ENCODE data around the gene CSF1.

CSF1 gene

DNA sequence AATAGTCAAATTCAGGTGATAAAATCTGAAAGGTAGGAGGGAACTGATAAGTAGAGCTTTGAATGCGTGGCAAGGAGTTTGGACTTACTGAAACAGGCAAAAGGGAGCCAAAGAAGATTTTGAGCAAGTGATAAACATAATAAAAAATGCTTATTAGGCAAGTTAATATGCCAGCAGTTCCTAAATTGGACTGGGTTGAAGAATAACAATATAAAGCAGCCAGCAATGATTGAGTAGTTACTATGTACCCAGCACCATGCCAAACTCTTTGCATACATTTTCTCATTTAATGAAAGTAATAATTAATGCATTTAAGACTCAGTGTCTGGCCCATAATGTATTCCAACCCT lies 50.1 kb downstream of the CSF1 start:
- Histone ChIP-seq H3K36me3 (ENCODE audit: low read depth) (no peaks in the 10 kb centered on the region), H3K9me3 (ENCODE audit: severe bottlenecking) (no peaks in the 10 kb centered on the region), H3K27ac (ENCODE audit: poor library complexity, severe bottlenecking) (peak overlapping the region; percentile 81), H3K4me3 (ENCODE audit: severe bottlenecking) (no peak overlapping the region), H3K4me1 (ENCODE audit: insufficient read depth, poor library complexity, severe bottlenecking) (peaks cover 14% of the 10 kb centered on the region), H3K27me3 (ENCODE audit: insufficient read depth, poor library complexity, severe bottlenecking) (no peaks in the 10 kb centered on the region)
- TF ChIP-seq, protein P1, sequence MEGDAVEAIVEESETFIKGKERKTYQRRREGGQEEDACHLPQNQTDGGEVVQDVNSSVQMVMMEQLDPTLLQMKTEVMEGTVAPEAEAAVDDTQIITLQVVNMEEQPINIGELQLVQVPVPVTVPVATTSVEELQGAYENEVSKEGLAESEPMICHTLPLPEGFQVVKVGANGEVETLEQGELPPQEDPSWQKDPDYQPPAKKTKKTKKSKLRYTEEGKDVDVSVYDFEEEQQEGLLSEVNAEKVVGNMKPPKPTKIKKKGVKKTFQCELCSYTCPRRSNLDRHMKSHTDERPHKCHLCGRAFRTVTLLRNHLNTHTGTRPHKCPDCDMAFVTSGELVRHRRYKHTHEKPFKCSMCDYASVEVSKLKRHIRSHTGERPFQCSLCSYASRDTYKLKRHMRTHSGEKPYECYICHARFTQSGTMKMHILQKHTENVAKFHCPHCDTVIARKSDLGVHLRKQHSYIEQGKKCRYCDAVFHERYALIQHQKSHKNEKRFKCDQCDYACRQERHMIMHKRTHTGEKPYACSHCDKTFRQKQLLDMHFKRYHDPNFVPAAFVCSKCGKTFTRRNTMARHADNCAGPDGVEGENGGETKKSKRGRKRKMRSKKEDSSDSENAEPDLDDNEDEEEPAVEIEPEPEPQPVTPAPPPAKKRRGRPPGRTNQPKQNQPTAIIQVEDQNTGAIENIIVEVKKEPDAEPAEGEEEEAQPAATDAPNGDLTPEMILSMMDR (IDR thresholded peaks at IDR 0.05; ENCODE audit: poor library complexity, severe bottlenecking) = no peak
- no peak for ATAC-seq (ENCODE audit: low read depth)
- DNase-seq (ENCODE audit: low spot score) = no peak

DNA sequence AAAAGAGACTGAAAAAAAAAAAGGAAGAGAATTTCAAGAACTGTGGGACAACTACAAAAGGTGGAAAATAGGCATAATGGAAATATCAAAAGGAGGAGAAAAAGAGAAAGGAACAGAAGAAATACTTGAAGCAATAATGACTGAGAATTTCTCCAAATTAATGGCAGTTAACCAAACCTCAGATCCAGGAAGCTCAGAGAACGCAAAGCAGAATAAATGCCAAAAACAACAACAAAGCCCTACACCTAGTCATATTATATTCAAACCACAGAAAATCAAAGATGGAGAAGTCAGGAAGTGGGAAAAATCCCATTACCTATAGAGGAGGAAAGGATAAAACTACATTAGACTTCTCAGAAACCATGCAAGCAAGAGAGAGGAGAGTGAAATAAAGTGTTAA lies 53.2 kb downstream of the CSF1 start:
- DNase-seq (ENCODE audit: low spot score) = no peak
- TF ChIP-seq, protein P1 (IDR thresholded peaks at IDR 0.05; ENCODE audit: poor library complexity, severe bottlenecking) = no peak
- peaks cover 14% of the 10 kb centered on the region for H3K4me1 ChIP-seq (ENCODE audit: insufficient read depth, poor library complexity, severe bottlenecking)
- no peaks in the 10 kb centered on the region for H3K27me3 ChIP-seq (ENCODE audit: insufficient read depth, poor library complexity, severe bottlenecking)
- no peak for ATAC-seq (ENCODE audit: low read depth)
- no peak overlapping the region for H3K27ac ChIP-seq (ENCODE audit: poor library complexity, severe bottlenecking)
- H3K4me3 ChIP-seq (ENCODE audit: severe bottlenecking) = no peak overlapping the region
- no peaks in the 10 kb centered on the region for H3K36me3 ChIP-seq (ENCODE audit: low read depth)
- no peaks in the 10 kb centered on the region for H3K9me3 ChIP-seq (ENCODE audit: severe bottlenecking)

DNA sequence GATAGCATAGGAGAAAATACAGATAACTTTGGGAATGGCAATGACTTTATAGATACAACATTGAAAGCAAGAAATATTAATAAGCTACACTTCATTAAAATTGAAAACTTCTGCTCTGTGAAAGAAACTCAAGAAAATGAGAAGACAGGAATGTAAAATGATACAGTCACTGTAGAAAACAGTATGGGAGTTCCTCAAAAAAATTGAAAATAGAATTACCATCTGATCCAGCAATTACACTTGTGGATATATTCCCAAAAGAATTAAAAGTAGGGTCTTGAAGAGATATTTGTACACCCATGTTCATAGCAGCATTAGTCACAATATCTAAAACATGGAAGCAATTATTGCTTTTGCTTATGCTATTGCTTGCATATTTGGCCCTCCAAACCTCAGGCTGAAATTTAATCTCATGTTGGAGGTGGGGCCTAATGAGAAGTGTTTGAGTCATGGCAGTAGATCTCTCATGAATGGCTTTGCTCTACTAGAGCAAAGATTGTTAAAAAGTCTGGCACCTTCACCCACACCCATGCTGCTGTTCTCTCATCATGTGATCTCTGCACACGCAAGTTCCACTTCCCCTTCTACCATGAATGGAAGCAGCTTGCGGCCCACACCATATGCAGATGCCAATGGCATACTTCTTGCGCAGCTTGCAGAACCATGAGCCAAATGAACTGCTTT lies 58.6 kb downstream of the CSF1 start:
- Histone ChIP-seq H3K9me3 (ENCODE audit: severe bottlenecking) (no peaks in the 10 kb centered on the region), H3K4me3 (ENCODE audit: severe bottlenecking) (no peak overlapping the region), H3K27me3 (ENCODE audit: insufficient read depth, poor library complexity, severe bottlenecking) (no peaks in the 10 kb centered on the region), H3K4me1 (ENCODE audit: insufficient read depth, poor library complexity, severe bottlenecking) (peaks cover 11% of the 10 kb centered on the region), H3K27ac (ENCODE audit: poor library complexity, severe bottlenecking) (peak overlapping the region; percentile 14), H3K36me3 (ENCODE audit: low read depth) (no peaks in the 10 kb centered on the region)
- TF ChIP-seq, protein P1 (IDR thresholded peaks at IDR 0.05; ENCODE audit: poor library complexity, severe bottlenecking) = no peak
- no peak for DNase-seq (ENCODE audit: low spot score)
- peak; percentile 89 for ATAC-seq (ENCODE audit: low read depth)

DNA sequence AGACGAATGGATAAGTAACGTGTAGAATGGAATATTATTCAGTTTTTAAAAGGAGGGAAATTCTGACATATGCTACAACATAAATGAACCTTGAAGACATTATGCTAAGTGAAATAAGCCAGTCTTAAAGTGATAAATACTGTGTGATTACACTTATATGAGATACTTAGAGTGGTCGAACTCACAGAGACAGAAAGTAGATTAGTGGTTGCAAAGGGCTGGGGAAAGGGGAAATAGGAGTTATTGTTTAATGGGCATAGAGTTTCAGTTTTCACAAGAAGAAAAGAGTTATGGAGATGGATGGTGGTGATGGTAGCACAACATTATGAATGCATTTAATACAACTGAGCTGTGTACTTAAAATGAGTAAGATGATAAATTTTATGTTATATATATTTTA lies 59.3 kb downstream of the CSF1 start:
- TF ChIP-seq, protein P1 (IDR thresholded peaks at IDR 0.05; ENCODE audit: poor library complexity, severe bottlenecking) = no peak
- Histone ChIP-seq H3K27me3 (ENCODE audit: insufficient read depth, poor library complexity, severe bottlenecking) (no peaks in the 10 kb centered on the region), H3K4me3 (ENCODE audit: severe bottlenecking) (no peak overlapping the region), H3K4me1 (ENCODE audit: insufficient read depth, poor library complexity, severe bottlenecking) (peaks cover 17% of the 10 kb centered on the region), H3K9me3 (ENCODE audit: severe bottlenecking) (no peaks in the 10 kb centered on the region), H3K27ac (ENCODE audit: poor library complexity, severe bottlenecking) (peak overlapping the region; percentile 14), H3K36me3 (ENCODE audit: low read depth) (no peaks in the 10 kb centered on the region)
- ATAC-seq (ENCODE audit: low read depth) = no peak
- DNase-seq (ENCODE audit: low spot score) = no peak

DNA sequence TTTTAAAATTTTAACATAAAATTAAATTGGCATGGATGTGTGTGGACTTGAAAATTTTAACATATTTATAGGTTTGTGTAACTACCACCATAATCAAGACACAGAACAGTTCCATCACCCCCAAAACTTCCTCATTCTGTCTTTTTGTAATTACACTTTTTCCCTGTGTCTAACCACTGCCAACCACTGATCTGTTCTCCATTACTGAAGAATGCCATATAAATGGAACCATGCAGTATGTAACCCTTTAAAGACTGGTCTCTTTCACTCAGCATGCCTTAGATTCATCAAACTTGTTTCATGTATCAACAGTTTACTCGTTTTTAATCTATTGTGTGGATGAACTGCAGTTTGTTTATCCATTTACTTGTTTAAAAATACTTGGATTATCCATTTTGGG lies 60.9 kb downstream of the CSF1 start:
- H3K27me3 ChIP-seq (ENCODE audit: insufficient read depth, poor library complexity, severe bottlenecking) = no peaks in the 10 kb centered on the region
- no peaks in the 10 kb centered on the region for H3K9me3 ChIP-seq (ENCODE audit: severe bottlenecking)
- H3K27ac ChIP-seq (ENCODE audit: poor library complexity, severe bottlenecking) = no peak overlapping the region
- TF ChIP-seq, protein P1 (IDR thresholded peaks at IDR 0.05; ENCODE audit: poor library complexity, severe bottlenecking) = no peak
- DNase-seq (ENCODE audit: low spot score) (no peak), ATAC-seq (ENCODE audit: low read depth) (no peak)
- H3K36me3 ChIP-seq (ENCODE audit: low read depth) = no peaks in the 10 kb centered on the region
- H3K4me1 ChIP-seq (ENCODE audit: insufficient read depth, poor library complexity, severe bottlenecking) = peaks cover 34% of the 10 kb centered on the region
- no peak overlapping the region for H3K4me3 ChIP-seq (ENCODE audit: severe bottlenecking)

Measured in RWPE2 (cell line).